DND-41 (cell line): ENCODE measurements around the gene SIPA1L3.

Experiments
- EZH2 ChIP-seq: IDR thresholded peaks from 3 replicates; pipeline ENCODE4 v1.6.1; 2012; ENCODE audit warnings: borderline replicate concordance, low read depth, mild to moderate bottlenecking, moderate library complexity, low read length, inconsistent platforms; ENCODE audit not compliant: severe bottlenecking
- TF ChIP-seq, protein P1 (sequence below): IDR thresholded peaks from 2 replicates; pipeline ENCODE4 v1.5.1; 2012; ENCODE audit warnings: borderline replicate concordance, low read length, moderate library complexity, mild to moderate bottlenecking; ENCODE audit not compliant: poor library complexity, severe bottlenecking; ENCODE audit errors: extremely low read depth

DNA sequence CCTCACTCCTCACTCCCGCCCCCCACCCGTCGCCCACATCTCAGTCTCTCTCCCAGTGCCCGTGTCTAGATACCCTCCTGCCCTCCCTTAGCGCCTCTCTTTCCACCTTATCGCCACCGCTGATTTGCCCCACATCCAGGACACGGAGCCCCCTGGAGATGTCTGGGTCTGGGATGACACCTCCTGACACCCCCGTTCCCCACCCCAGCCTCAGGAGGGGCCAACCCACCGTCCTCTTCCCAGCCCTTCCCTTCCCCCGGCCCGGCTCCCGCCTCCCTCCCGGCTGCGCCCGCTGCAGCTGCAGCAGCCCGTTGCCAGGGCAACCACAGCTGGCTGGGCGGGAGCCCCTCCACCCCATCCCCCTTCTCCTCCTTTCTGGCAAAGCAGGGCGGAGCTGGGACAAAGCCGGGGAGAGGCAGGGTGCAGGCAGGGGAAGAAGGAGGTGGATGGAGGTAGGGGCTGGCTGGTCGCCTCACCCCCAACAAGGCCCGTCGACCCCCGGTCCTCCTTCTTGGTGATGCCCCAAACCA lies 303.5 kb downstream of the SIPA1L3 start:
- TF ChIP-seq, protein P1, sequence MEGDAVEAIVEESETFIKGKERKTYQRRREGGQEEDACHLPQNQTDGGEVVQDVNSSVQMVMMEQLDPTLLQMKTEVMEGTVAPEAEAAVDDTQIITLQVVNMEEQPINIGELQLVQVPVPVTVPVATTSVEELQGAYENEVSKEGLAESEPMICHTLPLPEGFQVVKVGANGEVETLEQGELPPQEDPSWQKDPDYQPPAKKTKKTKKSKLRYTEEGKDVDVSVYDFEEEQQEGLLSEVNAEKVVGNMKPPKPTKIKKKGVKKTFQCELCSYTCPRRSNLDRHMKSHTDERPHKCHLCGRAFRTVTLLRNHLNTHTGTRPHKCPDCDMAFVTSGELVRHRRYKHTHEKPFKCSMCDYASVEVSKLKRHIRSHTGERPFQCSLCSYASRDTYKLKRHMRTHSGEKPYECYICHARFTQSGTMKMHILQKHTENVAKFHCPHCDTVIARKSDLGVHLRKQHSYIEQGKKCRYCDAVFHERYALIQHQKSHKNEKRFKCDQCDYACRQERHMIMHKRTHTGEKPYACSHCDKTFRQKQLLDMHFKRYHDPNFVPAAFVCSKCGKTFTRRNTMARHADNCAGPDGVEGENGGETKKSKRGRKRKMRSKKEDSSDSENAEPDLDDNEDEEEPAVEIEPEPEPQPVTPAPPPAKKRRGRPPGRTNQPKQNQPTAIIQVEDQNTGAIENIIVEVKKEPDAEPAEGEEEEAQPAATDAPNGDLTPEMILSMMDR = no peak
- peak; percentile 52 for TF ChIP-seq EZH2
